Measurements from ENCODE around the gene TDRD3. TPM values are rescaled to one million over a fixed set of nuclear protein-coding genes. Genes with fewer than 3 reads are reported as not detected.

The TDRD3 gene
- total and polyA plus RNA-seq, 2 experiments from 2014 or later = 20.8 to 29.5 TPM

DNA sequence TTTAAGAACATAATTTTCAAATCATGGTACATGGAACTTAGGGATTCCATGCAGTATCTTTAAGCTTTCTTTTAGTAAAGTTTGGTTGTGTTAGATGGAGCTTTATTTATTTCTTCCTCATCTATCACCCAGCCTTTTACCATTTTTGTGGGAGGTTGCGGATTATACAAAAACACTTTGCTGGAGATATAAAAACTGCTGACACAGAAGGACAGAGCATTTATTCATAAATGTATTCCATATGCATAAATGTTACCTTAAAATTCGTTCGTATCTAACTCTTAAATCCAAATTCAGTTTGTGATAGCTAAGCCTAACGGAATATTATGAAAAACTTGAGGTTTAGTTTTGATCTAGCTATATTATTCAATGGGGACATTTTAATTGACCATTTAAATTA lies 143.3 kb downstream of the TDRD3 start:
- TF ChIP-seq, protein P1, sequence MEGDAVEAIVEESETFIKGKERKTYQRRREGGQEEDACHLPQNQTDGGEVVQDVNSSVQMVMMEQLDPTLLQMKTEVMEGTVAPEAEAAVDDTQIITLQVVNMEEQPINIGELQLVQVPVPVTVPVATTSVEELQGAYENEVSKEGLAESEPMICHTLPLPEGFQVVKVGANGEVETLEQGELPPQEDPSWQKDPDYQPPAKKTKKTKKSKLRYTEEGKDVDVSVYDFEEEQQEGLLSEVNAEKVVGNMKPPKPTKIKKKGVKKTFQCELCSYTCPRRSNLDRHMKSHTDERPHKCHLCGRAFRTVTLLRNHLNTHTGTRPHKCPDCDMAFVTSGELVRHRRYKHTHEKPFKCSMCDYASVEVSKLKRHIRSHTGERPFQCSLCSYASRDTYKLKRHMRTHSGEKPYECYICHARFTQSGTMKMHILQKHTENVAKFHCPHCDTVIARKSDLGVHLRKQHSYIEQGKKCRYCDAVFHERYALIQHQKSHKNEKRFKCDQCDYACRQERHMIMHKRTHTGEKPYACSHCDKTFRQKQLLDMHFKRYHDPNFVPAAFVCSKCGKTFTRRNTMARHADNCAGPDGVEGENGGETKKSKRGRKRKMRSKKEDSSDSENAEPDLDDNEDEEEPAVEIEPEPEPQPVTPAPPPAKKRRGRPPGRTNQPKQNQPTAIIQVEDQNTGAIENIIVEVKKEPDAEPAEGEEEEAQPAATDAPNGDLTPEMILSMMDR (IDR thresholded peaks at IDR 0.05; ENCODE audit: low read depth, low read length) = no peak
- Histone ChIP-seq H3K4me3 (no peak overlapping the region), H3K36me3 (peaks cover 5% of the 10 kb centered on the region), H3K27me3 (no peaks in the 10 kb centered on the region), H3K27ac (no peak overlapping the region), H3K4me1 (ENCODE audit: low read depth) (no peaks in the 10 kb centered on the region), H3K9me3 (ENCODE audit: low read depth) (no peaks in the 10 kb centered on the region)
- no peak for DNase-seq (ENCODE audit: low read depth in 1 of 2, low spot score in 1 of 2)

DNA sequence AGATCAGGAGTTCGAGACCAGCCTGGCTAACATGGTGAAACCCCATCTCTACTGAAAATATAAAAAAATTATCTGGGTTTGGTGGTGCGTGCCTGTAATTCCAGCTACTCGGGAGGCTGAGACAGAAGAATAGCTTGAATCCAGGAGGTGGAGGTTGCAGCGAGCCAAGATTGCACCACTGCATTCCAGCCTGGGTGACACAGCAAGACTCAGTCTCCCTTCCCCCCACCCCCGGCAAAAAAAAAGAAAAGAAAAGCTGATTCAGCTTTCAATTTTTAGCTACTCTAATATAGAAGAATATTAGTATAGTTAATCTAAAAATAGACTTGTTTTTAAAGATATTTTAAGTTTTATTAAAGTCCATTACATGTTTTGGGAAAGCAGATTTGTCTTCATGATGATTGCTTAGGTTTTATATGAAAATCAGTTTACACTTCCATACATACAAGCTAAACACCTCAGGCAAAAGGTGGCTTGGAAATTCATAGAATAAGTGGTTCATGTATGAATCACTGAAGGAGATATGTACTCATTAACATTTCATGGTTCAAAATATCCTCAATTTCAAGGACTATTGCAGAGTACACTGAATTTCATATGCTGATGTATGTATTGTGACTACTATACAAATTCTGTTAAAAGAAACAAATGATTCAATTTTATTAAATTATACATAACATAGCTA lies 165.2 kb downstream of the TDRD3 start:
- no peaks in the 10 kb centered on the region for H3K4me1 ChIP-seq (ENCODE audit: low read depth)
- no peaks in the 10 kb centered on the region for H3K27me3 ChIP-seq
- peak in 1 of 2 donors; percentile 38 for DNase-seq (ENCODE audit: low read depth in 1 of 2, low spot score in 1 of 2)
- H3K27ac ChIP-seq = no peak overlapping the region
- no peak overlapping the region for H3K4me3 ChIP-seq
- TF ChIP-seq, protein P1 (IDR thresholded peaks at IDR 0.05; ENCODE audit: low read depth, low read length) = no peak
- H3K36me3 ChIP-seq = no peaks in the 10 kb centered on the region
- no peaks in the 10 kb centered on the region for H3K9me3 ChIP-seq (ENCODE audit: low read depth)

DNA sequence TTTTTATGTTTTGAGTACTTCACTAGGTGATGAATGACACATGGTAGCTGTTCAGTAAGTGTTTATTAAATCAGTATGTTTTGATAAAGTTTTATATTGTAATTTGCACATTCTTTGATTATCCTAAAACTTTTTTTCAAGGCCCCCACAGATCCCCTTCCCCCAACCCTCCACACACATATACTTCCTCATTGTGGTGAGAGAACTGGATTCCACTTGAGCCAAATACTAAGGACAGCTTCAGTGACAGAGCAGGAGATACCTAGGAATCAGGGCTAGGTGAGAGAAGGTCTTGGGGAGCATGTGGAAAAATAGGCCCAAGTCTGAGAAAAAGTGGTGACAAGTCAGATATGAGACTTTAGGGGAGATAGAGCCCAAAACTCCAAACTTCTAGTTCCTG lies 174.6 kb downstream of the TDRD3 start:
- Histone ChIP-seq H3K4me1 (ENCODE audit: low read depth) (peaks cover 24% of the 10 kb centered on the region), H3K27me3 (no peaks in the 10 kb centered on the region), H3K9me3 (ENCODE audit: low read depth) (no peaks in the 10 kb centered on the region), H3K36me3 (no peaks in the 10 kb centered on the region), H3K27ac (no peak overlapping the region), H3K4me3 (no peak overlapping the region)
- DNase-seq (ENCODE audit: low read depth in 1 of 2, low spot score in 1 of 2) = no peak
- TF ChIP-seq, protein P1 (IDR thresholded peaks at IDR 0.05; ENCODE audit: low read depth, low read length) = no peak

DNA sequence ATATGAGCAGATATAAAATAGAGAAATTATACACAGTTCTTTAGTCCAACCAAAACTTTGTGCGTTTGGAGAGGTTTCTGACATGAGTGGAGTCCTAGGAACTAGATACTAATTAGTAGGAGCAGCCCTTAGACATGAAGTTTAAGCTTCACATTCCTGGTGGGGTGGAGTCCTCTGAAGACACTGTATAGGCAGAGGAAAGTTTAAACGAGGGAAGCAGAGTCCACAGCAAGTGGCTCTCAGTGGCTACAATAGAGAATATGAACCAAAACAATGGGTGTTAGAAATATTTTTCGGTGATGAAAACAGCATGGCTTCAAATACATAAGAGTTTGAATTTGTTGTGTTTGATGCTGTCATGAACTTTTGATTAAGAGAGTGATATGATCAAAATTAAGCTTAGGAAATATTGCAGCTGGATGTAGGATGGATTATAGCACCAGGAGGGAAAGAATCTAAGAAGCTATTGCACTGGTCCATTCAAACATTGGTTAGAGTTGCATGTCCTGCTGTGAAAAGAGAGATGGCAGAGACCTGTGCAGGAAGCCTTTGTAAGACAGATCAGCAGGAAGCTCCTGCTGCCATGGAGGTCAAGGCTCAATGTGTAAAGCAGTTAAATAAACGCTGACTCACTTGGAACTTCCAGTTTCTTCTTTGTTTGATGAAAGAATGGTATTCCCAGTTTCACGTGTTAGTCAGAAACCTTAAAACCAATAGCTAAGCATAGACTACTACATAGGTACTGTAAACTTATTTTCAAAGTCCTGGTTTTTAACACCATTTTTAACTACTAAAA lies 175.2 kb downstream of the TDRD3 start:
- no peaks in the 10 kb centered on the region for H3K27me3 ChIP-seq
- TF ChIP-seq, protein P1 (IDR thresholded peaks at IDR 0.05; ENCODE audit: low read depth, low read length) = no peak
- no peak overlapping the region for H3K4me3 ChIP-seq
- H3K4me1 ChIP-seq (ENCODE audit: low read depth) = peaks cover 24% of the 10 kb centered on the region
- H3K9me3 ChIP-seq (ENCODE audit: low read depth) = no peaks in the 10 kb centered on the region
- H3K27ac ChIP-seq = peak overlapping the region; percentile 42
- no peaks in the 10 kb centered on the region for H3K36me3 ChIP-seq
- DNase-seq (ENCODE audit: low read depth in 1 of 2, low spot score in 1 of 2) = peak in 1 of 2 donors; percentile 45

DNA sequence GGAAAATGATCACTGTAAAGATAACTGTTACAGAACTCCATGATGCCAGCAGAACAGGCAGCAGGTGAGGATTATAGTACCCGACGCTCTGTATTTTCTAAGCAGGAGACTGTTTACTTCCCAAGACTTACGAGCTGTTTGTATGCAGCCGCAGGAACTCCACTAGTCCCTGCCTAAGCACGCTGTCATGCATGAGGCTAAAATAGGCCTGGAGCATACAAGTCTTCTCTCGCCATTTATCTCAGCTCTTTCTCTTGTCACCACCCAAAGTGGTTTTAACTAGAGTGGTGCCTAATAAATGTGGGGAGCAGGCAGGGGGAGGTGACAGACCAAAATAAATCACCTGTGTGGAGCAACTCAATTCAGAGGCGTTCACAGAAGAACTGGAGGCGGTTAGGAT lies 175.8 kb downstream of the TDRD3 start:
- Histone ChIP-seq H3K27ac (peak overlapping the region; percentile 42), H3K27me3 (no peaks in the 10 kb centered on the region), H3K9me3 (ENCODE audit: low read depth) (no peaks in the 10 kb centered on the region), H3K4me1 (ENCODE audit: low read depth) (peaks cover 24% of the 10 kb centered on the region), H3K36me3 (no peaks in the 10 kb centered on the region), H3K4me3 (no peak overlapping the region)
- peak in 1 of 2 donors; percentile 62 for DNase-seq (ENCODE audit: low read depth in 1 of 2, low spot score in 1 of 2)
- TF ChIP-seq, protein P1 (IDR thresholded peaks at IDR 0.05; ENCODE audit: low read depth, low read length) = no peak

Data from cardiac muscle cell (in vitro differentiated cells and primary cell).